T-helper 2 cell treated with Interferon-gamma antibody and Interleukin-4, amounts not matched to agents 5 μg/mL and 100 μg/mL, for 36 hours (primary cell): ENCODE results near the gene CCT7.
"Not testable (repeated sequence)": the region's sequence is repeated elsewhere in the genome, so short reads cannot be mapped to it uniquely, and the experiment has no call there.

ENCODE experiments used
- DNase-seq: peaks from one replicate; pipeline ENCODE4 v3.0.0; 2021; ENCODE audit warnings: low spot score
- H3K27ac Mint-ChIP-seq: one replicate; pipeline ENCODE4 v1.8.0; 2021; ENCODE audit warnings: mild to moderate bottlenecking, mixed read lengths
- H3K27me3 Mint-ChIP-seq: one replicate; pipeline ENCODE4 v1.8.0; 2021; ENCODE audit warnings: low read depth, mixed read lengths
- H3K36me3 Mint-ChIP-seq: one replicate; pipeline ENCODE4 v1.8.0; 2021; ENCODE audit warnings: low read depth, mixed read lengths
- H3K4me1 Mint-ChIP-seq: one replicate; pipeline ENCODE4 v1.8.0; 2021; ENCODE audit warnings: low read depth, mixed read lengths
- H3K4me3 Mint-ChIP-seq: one replicate; pipeline ENCODE4 v1.8.0; 2022; ENCODE audit warnings: mild to moderate bottlenecking, moderate library complexity, mixed read lengths
- H3K9me3 Mint-ChIP-seq: one replicate; pipeline ENCODE4 v1.8.0; 2021; ENCODE audit warnings: mixed read lengths

CCT7 gene

GRCh38 chr2:73255007-73255644, 21.0 kb downstream of the CCT7 start:
- no peak for DNase-seq
- Mint-ChIP-seq H3K4me1 (no peaks in the 10 kb centered on the region), H3K9me3 (no peaks in the 10 kb centered on the region), H3K27me3 (no peaks in the 10 kb centered on the region), H3K36me3 (peaks cover 25% of the 10 kb centered on the region), H3K4me3 (no peak overlapping the region), H3K27ac (no peak overlapping the region)

GRCh38 chr2:73255907-73256617, 22.0 kb downstream of the CCT7 start:
- Mint-ChIP-seq H3K36me3 (peaks cover 16% of the 10 kb centered on the region), H3K27ac (no peak overlapping the region), H3K27me3 (no peaks in the 10 kb centered on the region), H3K4me3 (no peak overlapping the region), H3K4me1 (no peaks in the 10 kb centered on the region), H3K9me3 (no peaks in the 10 kb centered on the region)
- DNase-seq, result no peak

GRCh38 chr2:73256618-73256922, 22.5 kb downstream of the CCT7 start:
- Mint-ChIP-seq H3K27ac (peak overlapping the region; percentile 18), H3K27me3 (no peaks in the 10 kb centered on the region), H3K36me3 (peaks cover 15% of the 10 kb centered on the region), H3K4me3 (no peak overlapping the region), H3K9me3 (no peaks in the 10 kb centered on the region), H3K4me1 (no peaks in the 10 kb centered on the region)
- DNase-seq, result no peak

- Mint-ChIP-seq H3K9me3 (no peaks in the 10 kb centered on the region), H3K27me3 (no peaks in the 10 kb centered on the region), H3K36me3 (peaks cover 15% of the 10 kb centered on the region), H3K4me1 (no peaks in the 10 kb centered on the region), H3K4me3 (no peak overlapping the region), H3K27ac (peak overlapping the region; percentile 18)
- DNase-seq, result no peak
Observed at GRCh38 chr2:73257021-73257420, 22.9 kb downstream of the CCT7 start.

- Mint-ChIP-seq H3K27me3 (no peaks in the 10 kb centered on the region), H3K4me3 (no peak overlapping the region), H3K9me3 (no peaks in the 10 kb centered on the region), H3K36me3 (peaks cover 12% of the 10 kb centered on the region), H3K4me1 (no peaks in the 10 kb centered on the region), H3K27ac (no peak overlapping the region)
- no peak for DNase-seq
Observed at GRCh38 chr2:73257425-73258125, 23.5 kb downstream of the CCT7 start.

GRCh38 chr2:73258186-73258912, 24.2 kb downstream of the CCT7 start:
- no peak for DNase-seq
- peaks cover 6% of the 10 kb centered on the region for H3K36me3 Mint-ChIP-seq
- no peaks in the 10 kb centered on the region for H3K27me3 Mint-ChIP-seq
- H3K27ac Mint-ChIP-seq, result no peak overlapping the region
- H3K9me3 Mint-ChIP-seq, result no peaks in the 10 kb centered on the region
- H3K4me3 Mint-ChIP-seq, result no peak overlapping the region
- no peaks in the 10 kb centered on the region for H3K4me1 Mint-ChIP-seq

- DNase-seq, result no peak
- Mint-ChIP-seq H3K4me1 (no peaks in the 10 kb centered on the region), H3K36me3 (peaks cover 5% of the 10 kb centered on the region), H3K9me3 (no peaks in the 10 kb centered on the region), H3K4me3 (no peak overlapping the region), H3K27me3 (no peaks in the 10 kb centered on the region), H3K27ac (no peak overlapping the region)
Observed at GRCh38 chr2:73258913-73259215, 24.8 kb downstream of the CCT7 start.

- Mint-ChIP-seq H3K4me1 (no peaks in the 10 kb centered on the region), H3K9me3 (no peaks in the 10 kb centered on the region), H3K4me3 (no peak overlapping the region), H3K27me3 (no peaks in the 10 kb centered on the region), H3K36me3 (peaks cover 5% of the 10 kb centered on the region), H3K27ac (no peak overlapping the region)
- no peak for DNase-seq
Observed at GRCh38 chr2:73259276-73259675, 25.2 kb downstream of the CCT7 start.

GRCh38 chr2:73259704-73260337, 25.7 kb downstream of the CCT7 start:
- no peak overlapping the region for H3K4me3 Mint-ChIP-seq
- no peak for DNase-seq
- no peaks in the 10 kb centered on the region for H3K4me1 Mint-ChIP-seq
- H3K36me3 Mint-ChIP-seq, result peaks cover 3% of the 10 kb centered on the region
- no peaks in the 10 kb centered on the region for H3K9me3 Mint-ChIP-seq
- H3K27ac Mint-ChIP-seq, result no peak overlapping the region
- H3K27me3 Mint-ChIP-seq, result no peaks in the 10 kb centered on the region

GRCh38 chr2:73260338-73260984, 26.4 kb downstream of the CCT7 start:
- Mint-ChIP-seq H3K27ac (no peak overlapping the region), H3K36me3 (peaks cover 3% of the 10 kb centered on the region), H3K4me1 (no peaks in the 10 kb centered on the region), H3K27me3 (no peaks in the 10 kb centered on the region), H3K9me3 (no peaks in the 10 kb centered on the region), H3K4me3 (no peak overlapping the region)
- no peak for DNase-seq

- H3K27ac Mint-ChIP-seq, result no peak overlapping the region
Observed at GRCh38 chr2:73262108-73262651, 28.1 kb downstream of the CCT7 start.

GRCh38 chr2:73262691-73263429, 28.8 kb downstream of the CCT7 start:
- not testable (repeated sequence) for H3K27ac Mint-ChIP-seq, H3K4me1 Mint-ChIP-seq, H3K9me3 Mint-ChIP-seq, H3K4me3 Mint-ChIP-seq, DNase-seq, H3K36me3 Mint-ChIP-seq, H3K27me3 Mint-ChIP-seq

More at GRCh38 chr2:73262108-73262651, 28.1 kb downstream of the CCT7 start:
- Mint-ChIP-seq H3K36me3 (peaks cover 5% of the 10 kb centered on the region), H3K9me3 (no peaks in the 10 kb centered on the region), H3K4me3 (no peak overlapping the region), H3K4me1 (no peaks in the 10 kb centered on the region), H3K27me3 (no peaks in the 10 kb centered on the region)
- no peak for DNase-seq
